Pancreas (tissue), 10 donors: ENCODE data around the gene LMF1. TPM values are rescaled to one million over a fixed set of nuclear protein-coding genes. Genes with fewer than 3 reads are reported as not detected.

Experiments used
- ATAC-seq, 4 donors: fragments of 200-7000 bp; cut with Tn5 transposase; one replicate each; pipeline versions ENCODE4 v1.8.0 to v1.9.1; 2020; ENCODE audit warnings: mild to moderate bottlenecking in 4 of 4, moderate library complexity in 4 of 4
- DNase-seq, 6 donors: peaks; one replicate each; pipeline ENCODE4 v3.0.0-alpha.2; 2020
- FAIRE-seq: peaks from 2 replicates; lab custom pipeline; 2012; peaks lifted over from hg19 to GRCh38; lab: Jason Lieb, UNC
- H3K27ac ChIP-seq, 4 donors: fragments of 200-600 bp; sonication (generic); 1 replicate in 3 of 4; 2 replicates in 1 of 4; pipeline versions ENCODE4 v1.5.0 to v1.8.0; 2020
- H3K27me3 ChIP-seq, 4 donors: fragments of 200-600 bp; one replicate each; pipeline ENCODE4 v1.8.0; 2021
- H3K36me3 ChIP-seq, 3 donors: fragments of 200-600 bp; sonication (generic) in 1 of 3; one replicate each; pipeline versions ENCODE4 v1.5.0 to v1.8.0; 2020 to 2021
- H3K4me1 ChIP-seq, 3 donors: fragments of 200-600 bp; one replicate each; pipeline ENCODE4 v1.8.0; 2021
- H3K4me3 ChIP-seq, 4 donors: fragments of 200-600 bp; sonication (generic) in 2 of 4; one replicate each; pipeline versions ENCODE4 v1.5.0 to v1.8.0; 2020 to 2021
- H3K9me3 ChIP-seq, 4 donors: fragments of 200-600 bp; one replicate each; pipeline ENCODE4 v1.8.0; 2021
- WGBS, 2 donors: extraction: QIAGEN DNeasy Blood & Tissue Kit; methylation state at CpG; one replicate each; pipeline ENCODE4 v1.1.7; 2013; 5-methylcytosine and 5-hydroxymethylcytosine counted together
- intact Hi-C, 3 donors: fragments of 100-400 bp; cut with DNase I; formaldehyde crosslinking; loops; one replicate each; pipeline versions ENCODE4 v1.11.1 to v1.14.2; 2022
- polyA plus RNA-seq, 2 donors: library from polyadenylated mRNA; stranded (reverse); fragments of 200-250 nt; gene quantifications; one replicate each; pipeline ENCODE4 v1.2.3, GENCODE V29; 2013
- total RNA-seq, 6 donors: library from RNA; stranded (reverse); fragmentation: NEBNext Ultra II Directional in 4 of 6; extraction: Animal tissue kit (Norgen Biotek cat#: 25700) in 4 of 6; gene quantifications; one replicate each; pipeline versions ENCODE4 v1.2.1 to v1.2.4, GENCODE V29; 2021 to 2023
- TF ChIP-seq, protein P1 (sequence below), 4 donors: fragments of 200-600 bp; sonication (generic) in 3 of 4; IDR thresholded peaks; one replicate each; pipeline versions ENCODE4 v1.5.0 to v1.8.0; 2021; ENCODE audit warnings: antibody characterized with exemption in 4 of 4
- donor health status: healthy with polysubstance abuse.
- donor health status: DM: no; HTN: no; CAD: no; lungs with moderate emphysema.
- donor health status: DM: no; HTN: no; CAD: no.
- donor health status: control.
- donor health status: control.
- donor health status: Bipolar disorder and iron deficiency.
- donor health status: DM: yes; HTN: yes; CAD: no.
- donor health status: DM: no; HTN: no; CAD: no.
- donor health status: DM: no; HTN: no; CAD: no.
- donor health status: DM: yes; HTN: yes; CAD: no.

LMF1 gene
- total and polyA plus RNA-seq, 8 donors: 9.3 to 64.6 (median 15.7) TPM

DNA sequence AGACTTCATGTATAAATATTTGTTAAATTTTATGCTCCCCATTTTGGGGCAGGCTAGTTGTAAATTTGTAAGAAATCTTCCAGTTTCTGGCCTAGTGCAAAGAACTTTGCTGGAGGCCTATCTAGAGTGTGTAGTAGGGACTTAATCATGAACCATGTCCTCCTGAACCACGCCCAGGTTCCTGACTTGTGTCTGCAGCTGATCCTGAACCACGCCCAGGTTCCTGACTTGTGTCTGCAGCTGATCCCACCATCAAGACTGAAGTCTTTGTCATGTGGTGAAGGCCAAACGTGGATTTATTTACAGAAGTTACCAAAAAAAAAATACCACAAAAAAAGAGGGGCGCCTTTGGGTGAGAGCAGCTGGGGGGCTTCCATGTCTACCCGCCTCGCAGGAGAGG is 33.1 kb downstream of the LMF1 start:
- no peak for ATAC-seq
- TF ChIP-seq, protein P1, sequence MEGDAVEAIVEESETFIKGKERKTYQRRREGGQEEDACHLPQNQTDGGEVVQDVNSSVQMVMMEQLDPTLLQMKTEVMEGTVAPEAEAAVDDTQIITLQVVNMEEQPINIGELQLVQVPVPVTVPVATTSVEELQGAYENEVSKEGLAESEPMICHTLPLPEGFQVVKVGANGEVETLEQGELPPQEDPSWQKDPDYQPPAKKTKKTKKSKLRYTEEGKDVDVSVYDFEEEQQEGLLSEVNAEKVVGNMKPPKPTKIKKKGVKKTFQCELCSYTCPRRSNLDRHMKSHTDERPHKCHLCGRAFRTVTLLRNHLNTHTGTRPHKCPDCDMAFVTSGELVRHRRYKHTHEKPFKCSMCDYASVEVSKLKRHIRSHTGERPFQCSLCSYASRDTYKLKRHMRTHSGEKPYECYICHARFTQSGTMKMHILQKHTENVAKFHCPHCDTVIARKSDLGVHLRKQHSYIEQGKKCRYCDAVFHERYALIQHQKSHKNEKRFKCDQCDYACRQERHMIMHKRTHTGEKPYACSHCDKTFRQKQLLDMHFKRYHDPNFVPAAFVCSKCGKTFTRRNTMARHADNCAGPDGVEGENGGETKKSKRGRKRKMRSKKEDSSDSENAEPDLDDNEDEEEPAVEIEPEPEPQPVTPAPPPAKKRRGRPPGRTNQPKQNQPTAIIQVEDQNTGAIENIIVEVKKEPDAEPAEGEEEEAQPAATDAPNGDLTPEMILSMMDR (IDR thresholded peaks at IDR 0.05): no peak
- Histone ChIP-seq H3K27me3 (no peaks in the 10 kb centered on the region), H3K36me3 (peaks cover 0 to 7% (median 0%) of the 10 kb centered on the region in 3 donors), H3K27ac (no peak overlapping the region), H3K9me3 (no peaks in the 10 kb centered on the region), H3K4me3 (no peak overlapping the region), H3K4me1 (no peaks in the 10 kb centered on the region)
- intact Hi-C loops: no loop called here
- peak in 1 of 6 donors; percentile 8 for DNase-seq
- no peak for FAIRE-seq
- WGBS, 2 donors: 86 to 94% methylated on average over 6 of the region's 6 CpGs

DNA sequence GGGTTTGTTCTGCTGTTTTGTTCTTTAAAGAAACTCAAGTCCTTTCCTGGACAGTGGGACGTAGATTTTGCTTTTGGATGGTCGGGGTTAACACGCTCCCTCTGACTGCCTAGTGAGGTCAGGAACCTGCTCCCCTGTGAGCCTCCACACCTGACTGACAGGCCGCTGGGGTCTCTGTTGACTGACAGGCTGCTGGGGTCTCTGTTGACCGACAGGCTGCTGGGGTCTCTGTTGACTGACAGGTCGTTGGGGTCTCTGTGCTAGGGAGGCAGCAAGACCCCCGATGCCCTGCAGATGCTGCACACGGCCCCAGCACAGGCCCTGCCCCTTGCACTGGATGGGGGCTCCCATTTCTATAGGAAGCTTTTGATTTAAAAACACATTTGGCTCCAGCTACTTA is 33.5 kb downstream of the LMF1 start:
- Histone ChIP-seq H3K9me3 (no peaks in the 10 kb centered on the region), H3K4me1 (no peaks in the 10 kb centered on the region), H3K4me3 (no peak overlapping the region), H3K36me3 (peaks cover 0 to 10% (median 0%) of the 10 kb centered on the region in 3 donors), H3K27me3 (no peaks in the 10 kb centered on the region), H3K27ac (no peak overlapping the region)
- TF ChIP-seq, protein P1 (IDR thresholded peaks at IDR 0.05): no peak
- no peak for ATAC-seq
- intact Hi-C loops: no loop called here
- 82 to 87% methylated on average over 8 of the region's 8 CpGs for WGBS, 2 donors
- FAIRE-seq: no peak
- DNase-seq: peak in 1 of 6 donors; percentile 5

- peaks cover 0 to 10% (median 0%) of the 10 kb centered on the region in 3 donors for H3K36me3 ChIP-seq
- intact Hi-C loops: no loop called here
- ATAC-seq: no peak
- no peak overlapping the region for H3K27ac ChIP-seq
- no peaks in the 10 kb centered on the region for H3K27me3 ChIP-seq
- H3K4me3 ChIP-seq: no peak overlapping the region
- FAIRE-seq: no peak
- no peaks in the 10 kb centered on the region for H3K4me1 ChIP-seq
- 70 to 76% methylated on average over 11 of the region's 11 CpGs for WGBS, 2 donors
- H3K9me3 ChIP-seq: no peaks in the 10 kb centered on the region
- TF ChIP-seq, protein P1 (IDR thresholded peaks at IDR 0.05): no peak
- DNase-seq: no peak
Measured at GRCh38 chr16:935684-936083, 35.1 kb downstream of the LMF1 start.

DNA sequence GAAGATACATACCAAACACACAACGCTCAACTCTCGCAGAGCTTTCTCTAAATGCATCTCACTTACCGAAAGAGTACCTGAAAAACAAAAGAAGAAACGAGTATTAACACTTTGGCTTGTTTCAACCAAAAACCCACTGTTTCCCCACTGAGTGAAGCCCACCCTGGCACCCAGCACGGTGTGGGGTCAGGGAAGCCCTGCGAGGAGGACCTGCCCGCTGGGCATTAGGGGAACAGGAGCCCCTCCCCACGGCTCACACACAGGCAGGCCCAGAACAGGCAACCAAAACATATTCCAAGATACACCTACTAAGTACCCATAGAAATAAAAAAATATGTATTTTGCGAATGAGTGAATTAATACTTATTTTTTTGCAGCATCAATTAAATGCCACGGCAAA is 36.6 kb downstream of the LMF1 start:
- ATAC-seq (no peak), FAIRE-seq (no peak), DNase-seq (peak in 2 of 6 donors; percentile 5 to 23)
- no peaks in the 10 kb centered on the region for H3K27me3 ChIP-seq
- no peak overlapping the region for H3K4me3 ChIP-seq
- no peaks in the 10 kb centered on the region for H3K9me3 ChIP-seq
- TF ChIP-seq, protein P1 (IDR thresholded peaks at IDR 0.05): no peak
- H3K36me3 ChIP-seq: peaks cover 0 to 6% (median 0%) of the 10 kb centered on the region in 3 donors
- H3K27ac ChIP-seq: no peak overlapping the region
- no peaks in the 10 kb centered on the region for H3K4me1 ChIP-seq
- intact Hi-C loops: no loop called here
- 91% methylated on average over 10 of the region's 10 CpGs for WGBS, 2 donors

DNA sequence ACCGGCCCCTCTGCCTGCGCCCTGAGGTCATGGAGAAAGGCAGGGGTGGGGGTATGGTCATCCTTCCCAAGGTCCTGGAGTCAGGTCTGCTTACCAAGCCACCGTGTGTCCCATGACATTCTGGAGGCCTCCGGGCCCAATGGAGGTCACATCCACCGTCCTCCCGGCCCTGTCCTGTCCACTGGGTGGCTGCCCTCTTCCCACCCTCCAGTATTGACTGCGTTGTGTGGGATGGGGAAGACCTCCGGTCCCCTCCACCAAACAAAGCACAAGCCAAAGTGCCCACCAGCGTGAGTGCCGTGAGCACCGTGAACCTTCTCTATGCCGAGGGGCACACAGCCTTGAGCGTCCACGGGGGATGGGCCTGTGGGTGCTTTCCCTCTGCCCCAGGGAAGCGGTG is 37.2 kb downstream of the LMF1 start:
- Histone ChIP-seq H3K9me3 (no peaks in the 10 kb centered on the region), H3K27me3 (no peaks in the 10 kb centered on the region), H3K27ac (no peak overlapping the region), H3K36me3 (peaks cover 0 to 4% (median 0%) of the 10 kb centered on the region in 3 donors), H3K4me1 (no peaks in the 10 kb centered on the region), H3K4me3 (no peak overlapping the region)
- ATAC-seq (no peak), FAIRE-seq (no peak), DNase-seq (peak in 2 of 6 donors; percentile 12 to 43)
- TF ChIP-seq, protein P1 (IDR thresholded peaks at IDR 0.05): no peak
- intact Hi-C loops: no loop called here
- WGBS, 2 donors: 96% methylated on average over 15 of the region's 15 CpGs
